Endothelial cell of umbilical vein (primary cell): ENCODE data around the gene HDAC9. TPM values are rescaled to one million over a fixed set of nuclear protein-coding genes. Genes with fewer than 3 reads are reported as not detected.

Experiments
- BruUV-seq: library from RNA; stranded (reverse); fragments of 400-500 nt; replicated peaks from 2 replicates; lab custom pipeline; 2021; lab: Mats Ljungman, UMichigan
- CTCF ChIA-PET: fragments of 300-600, 350-600 bp; sonication (Branson Sonifier 250); formaldehyde crosslinking; loops from one replicate; lab custom pipeline; 2021; ENCODE audit warnings: antibody characterized with exemption, inconsistent platforms; lab: Charles Lee
- POLR2A ChIA-PET: fragments of 300-600, 350-600 bp; sonication (Branson Sonifier 250); formaldehyde crosslinking; loops from one replicate; lab custom pipeline; 2021; ENCODE audit warnings: antibody characterized with exemption, inconsistent platforms; lab: Charles Lee
- DNase-seq: peaks from one replicate; pipeline ENCODE4 v3.0.0-alpha.2; 2011; ENCODE audit warnings: low read depth, low spot score
- FAIRE-seq: peaks from 2 replicates; lab custom pipeline; 2011; peaks lifted over from hg19 to GRCh38; lab: Jason Lieb, UNC
- H2AFZ ChIP-seq: 2 replicates; pipeline ENCODE4 v1.6.0; 2012; ENCODE audit warnings: low read depth, low read length, control low read depth, inconsistent platforms
- H3K27ac ChIP-seq: 2 replicates; pipeline ENCODE4 v1.5.1; 2011; ENCODE audit warnings: low read depth, mild to moderate bottlenecking, control low read depth, low read length, moderate library complexity; ENCODE audit not compliant: insufficient read depth
- H3K27me3 ChIP-seq, 2 experiments: 2 replicates each; pipeline versions ENCODE4 v1.6.0 to v1.6.1; 2011; ENCODE audit warnings: low read length in 2 of 2, mixed read lengths in 1 of 2; ENCODE audit not compliant: control insufficient read depth in 2 of 2, insufficient read depth in 2 of 2
- H3K36me3 ChIP-seq, 2 experiments: 2 replicates in 1 of 2; 3 replicates in 1 of 2; pipeline ENCODE4 v1.5.1; 2011; ENCODE audit warnings: low read length in 2 of 2, mild to moderate bottlenecking in 1 of 2, moderate library complexity in 1 of 2; ENCODE audit not compliant: control insufficient read depth in 2 of 2, insufficient read depth in 2 of 2; ENCODE audit errors: extremely low read depth in 1 of 2
- H3K4me1 ChIP-seq: 3 replicates; pipeline ENCODE4 v1.5.1; 2011; ENCODE audit warnings: mild to moderate bottlenecking, low read length; ENCODE audit not compliant: control insufficient read depth, insufficient read depth; ENCODE audit errors: extremely low read depth
- H3K4me2 ChIP-seq: 2 replicates; pipeline ENCODE4 v1.6.1; 2011; ENCODE audit warnings: low read length, control low read depth, mixed read lengths; ENCODE audit not compliant: insufficient read depth
- H3K4me3 ChIP-seq, 3 experiments: fragments of 200-600 bp in 1 of 3; sonication (generic), shearing (Covaris generic) in 1 of 3; replicated peaks in 1 of 3; 2 replicates each; pipeline ENCODE4 v1.5.1; 2011 to 2016; ENCODE audit warnings: control low read depth in 3 of 3, low read length in 3 of 3, mild to moderate bottlenecking in 2 of 3, inconsistent platforms in 1 of 3, low read depth in 1 of 3, moderate library complexity in 1 of 3; ENCODE audit not compliant: insufficient read depth in 1 of 3
- H3K79me2 ChIP-seq: 2 replicates; pipeline ENCODE4 v1.6.0; 2012; ENCODE audit warnings: low read length, inconsistent platforms; ENCODE audit not compliant: control insufficient read depth, insufficient read depth
- H3K9ac ChIP-seq: replicated peaks from 2 replicates; pipeline ENCODE3; 2011; ENCODE audit warnings: low read length, control low read depth; ENCODE audit not compliant: insufficient read depth; ENCODE audit errors: extremely low read depth
- H3K9me1 ChIP-seq: replicated peaks from 3 replicates; pipeline ENCODE4 v1.6.0; 2011; ENCODE audit warnings: mild to moderate bottlenecking, low read length; ENCODE audit not compliant: control insufficient read depth, insufficient read depth; ENCODE audit errors: extremely low read depth
- H3K9me3 ChIP-seq: replicated peaks from 2 replicates; pipeline ENCODE4 v1.5.1; 2012; ENCODE audit warnings: low read length, inconsistent platforms; ENCODE audit not compliant: control insufficient read depth, insufficient read depth
- H4K20me1 ChIP-seq: replicated peaks from 2 replicates; pipeline ENCODE3; 2011; ENCODE audit warnings: mild to moderate bottlenecking, low read length; ENCODE audit not compliant: control insufficient read depth, insufficient read depth; ENCODE audit errors: extremely low read depth
- CTCF ChIP-seq, 2 donors: IDR thresholded peaks; 1 replicate in 1 of 2; 2 replicates in 1 of 2; pipeline ENCODE4 v1.5.1; 2011; ENCODE audit warnings: low read length in 2 of 2, mild to moderate bottlenecking in 2 of 2, moderate library complexity in 2 of 2, control low read depth in 1 of 2, inconsistent platforms in 1 of 2, low read depth in 1 of 2; ENCODE audit not compliant: insufficient read depth in 1 of 2; ENCODE audit errors: extremely low read depth in 1 of 2
- EZH2 ChIP-seq: IDR thresholded peaks from 2 replicates; pipeline ENCODE4 v1.6.1; 2012; ENCODE audit warnings: borderline replicate concordance, low read depth, mild to moderate bottlenecking, moderate library complexity, low read length, inconsistent platforms; ENCODE audit not compliant: severe bottlenecking
- FOS ChIP-seq: IDR thresholded peaks from 2 replicates; pipeline ENCODE4 v1.6.1; 2011; ENCODE audit warnings: mild to moderate bottlenecking, low read length, moderate library complexity, borderline replicate concordance; ENCODE audit not compliant: insufficient read depth
- GATA2 ChIP-seq: IDR thresholded peaks from 2 replicates; pipeline ENCODE4 v1.7.0; 2011; ENCODE audit warnings: low read depth, mild to moderate bottlenecking, moderate library complexity, mixed read lengths, low read length; ENCODE audit not compliant: insufficient read length, insufficient read depth
- JUN ChIP-seq: IDR thresholded peaks from 2 replicates; pipeline ENCODE4 v1.6.1; 2011; ENCODE audit warnings: borderline replicate concordance, low read depth; ENCODE audit not compliant: insufficient read length, insufficient read depth
- MYC ChIP-seq: IDR thresholded peaks from one replicate; pipeline ENCODE4 v1.6.1; 2011; ENCODE audit warnings: mild to moderate bottlenecking, low read depth, low read length
- POLR2A ChIP-seq: IDR thresholded peaks from 2 replicates; pipeline ENCODE4 v1.6.1; 2012; ENCODE audit warnings: low read depth, mild to moderate bottlenecking, control low read depth, low read length
- POLR2AphosphoS5 ChIP-seq: IDR thresholded peaks from 2 replicates; pipeline ENCODE4 v1.6.1; 2012; ENCODE audit warnings: low read depth, mild to moderate bottlenecking, control low read depth, low read length, moderate library complexity; ENCODE audit not compliant: insufficient read depth
- dilution Hi-C: fragments of 300-500 bp; cut with MboI; formaldehyde crosslinking; loops from one replicate; pipeline ENCODE4 v1.15.0; 2019; ENCODE audit warnings: low sequenced_read_pairs; ENCODE audit not compliant: extremely low pct_ligation_motif_present
- intact Hi-C: fragments of 100-400 bp; cut with micrococcal nuclease; formaldehyde crosslinking; loops from one replicate; pipeline ENCODE4 v1.10.0; 2022
- polyA plus RNA-seq, 4 experiments: library from polyadenylated mRNA; depleted of rRNA in 3 of 4; stranded (reverse) in 3 of 4; unstranded in 1 of 4; fragments of >200 nt; gene quantifications; 2 replicates each; pipeline versions ENCODE4 v1.2.1 to v1.2.3, GENCODE V29; 2011 to 2012; ENCODE audit warnings: missing spikeins in 1 of 4
- total RNA-seq: library from RNA; stranded (reverse); gene quantifications from 2 replicates; pipeline ENCODE4 v1.2.3, GENCODE V29; 2021
- TF ChIP-seq, protein P1 (sequence below): IDR thresholded peaks from 2 replicates; pipeline ENCODE4 v1.6.1; 2011; ENCODE audit not compliant: insufficient read depth, insufficient read length

Gene HDAC9
- total and polyA plus RNA-seq, 2 donors (not counting 3 experiments of a cell fraction or from before 2014, with no cell fraction given), result 1.8 to 11.6 TPM

GRCh38 chr7:18655506-18655905 is 160.0 kb downstream of the HDAC9 start:
- Histone ChIP-seq H3K4me3 (no peak overlapping the region), H3K4me2 (no peak overlapping the region), H2AFZ (no peak overlapping the region), H3K79me2 (no peaks in the 10 kb centered on the region), H3K9ac (no peak overlapping the region), H3K9me1 (no peaks in the 10 kb centered on the region), H4K20me1 (no peaks in the 10 kb centered on the region), H3K4me1 (no peaks in the 10 kb centered on the region), H3K36me3 (no peaks in the 10 kb centered on the region), H3K9me3 (no peaks in the 10 kb centered on the region), H3K27ac (no peak overlapping the region), H3K27me3 (no peaks in the 10 kb centered on the region)
- CTCF ChIA-PET, result interaction anchor here (1.0 to 3.7 kb wide), 5 partner anchors 9 to 47 kb away, joined by 3 to 15 read pairs (median 3); no protein-coding TSS in a partner anchor
- dilution Hi-C loops, result no loop called here
- TF ChIP-seq CTCF (IDR thresholded peaks at IDR 0.05; ENCODE audit: extremely low read depth in 1 of 2, insufficient read depth in 1 of 2, low read depth in 1 of 2, low read length in 2 of 2) (no peak), MYC (no peak), POLR2AphosphoS5 (no peak), POLR2A (no peak), JUN (no peak), EZH2 (no peak), FOS (no peak), GATA2 (no peak)
- TF ChIP-seq, protein P1, sequence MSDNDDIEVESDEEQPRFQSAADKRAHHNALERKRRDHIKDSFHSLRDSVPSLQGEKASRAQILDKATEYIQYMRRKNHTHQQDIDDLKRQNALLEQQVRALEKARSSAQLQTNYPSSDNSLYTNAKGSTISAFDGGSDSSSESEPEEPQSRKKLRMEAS, result no peak
- POLR2A ChIA-PET, result no interaction called here
- DNase-seq, result no peak
- intact Hi-C loops, result no loop called here
- no peak for FAIRE-seq
- no TSS peak for BruUV-seq
